G401 (cell line): Measurements from ENCODE around the gene CCNT1. TPM values are rescaled to one million over a fixed set of nuclear protein-coding genes. Genes with fewer than 3 reads are reported as not detected.
"Not testable (repeated sequence)": the region's sequence is repeated elsewhere in the genome, so short reads cannot be mapped to it uniquely, and the experiment has no call there.

ENCODE experiments used
- DNase-seq: peaks from one replicate; pipeline ENCODE4 v3.0.0-alpha.2; 2015; ENCODE audit warnings: low spot score
- in situ Hi-C: cut with HindIII; loops from 2 replicates; pipeline ENCODE4 v1.10.0; 2016; ENCODE audit warnings: low sequenced_read_pairs, mixed read lengths
- total RNA-seq: library from RNA; depleted of rRNA; stranded (reverse); fragments of >200 nt; shearing (Covaris generic); gene quantifications from 2 replicates; pipeline ENCODE4 v1.2.3, GENCODE V29; 2014; rRNA removed

The CCNT1 gene
- 17.5 and 29.7 TPM in 2 replicates for total RNA-seq

GRCh38 chr12:48716493-48717251, at the start of gene CCNT1:
TSS of gene CCNT1 (minus strand) at chr12:48716707. CDS start at chr12:48716675, 32 bp downstream.
- DNase-seq = peak; percentile 99

DNA sequence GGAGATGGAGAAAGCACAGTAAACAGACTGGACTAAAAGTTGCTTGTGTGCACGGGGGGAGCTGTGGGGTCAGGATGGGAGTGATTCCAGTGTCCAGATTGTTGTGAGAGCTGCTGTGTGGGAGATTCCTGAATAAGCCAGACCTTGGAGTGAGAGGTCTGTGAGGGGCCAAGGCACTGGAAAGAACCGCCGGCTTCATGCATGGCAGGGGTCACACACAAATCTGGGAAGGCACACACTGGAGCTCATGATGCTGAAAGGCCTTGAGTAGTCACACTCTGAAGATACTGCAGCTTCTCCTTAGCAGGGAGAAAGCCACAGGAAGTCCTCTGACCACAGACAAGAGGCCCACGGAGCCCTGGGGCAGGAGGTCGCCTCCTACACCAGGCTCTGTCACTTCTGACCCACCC, 49.3 kb upstream of the CCNT1 start:
- in situ Hi-C loops = no loop called here
- DNase-seq = no peak

More at GRCh38 chr12:48716493-48717251, at the start of gene CCNT1:
- in situ Hi-C loops = no loop called here

DNA sequence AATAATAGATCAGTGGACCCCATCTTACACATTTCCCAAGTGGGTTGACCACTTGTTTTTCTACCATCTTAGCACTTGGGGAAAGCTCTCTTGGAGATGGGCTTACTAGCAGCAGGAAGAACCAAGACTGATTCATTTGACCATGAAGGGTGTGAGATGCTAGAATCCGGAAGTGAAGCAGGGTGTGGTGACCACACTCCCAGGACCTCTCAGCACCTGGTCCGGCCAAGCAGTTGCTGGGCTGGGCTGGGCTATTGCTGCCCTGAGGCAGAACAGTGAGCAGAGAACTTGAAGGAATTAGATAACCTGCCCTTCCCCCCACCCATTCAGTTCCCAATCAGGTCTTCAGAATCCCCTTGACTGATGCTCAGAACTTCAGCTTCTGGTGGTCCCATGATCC, 48.0 kb upstream of the CCNT1 start:
- in situ Hi-C loops = no loop called here

GRCh38 chr12:48758737-48759136, 42.2 kb upstream of the CCNT1 start:
- in situ Hi-C loops = no loop called here
- DNase-seq = no peak

More for the DNA sequence above, 48.0 kb upstream of the CCNT1 start:
- DNase-seq = no peak

GRCh38 chr12:48758186-48758585, 41.7 kb upstream of the CCNT1 start:
- in situ Hi-C loops = no loop called here
- DNase-seq = no peak

- no peak for DNase-seq
- in situ Hi-C loops = no loop called here
These were observed 34.4 kb upstream of the CCNT1 start for GRCh38 chr12:48750769-48751356.

DNA sequence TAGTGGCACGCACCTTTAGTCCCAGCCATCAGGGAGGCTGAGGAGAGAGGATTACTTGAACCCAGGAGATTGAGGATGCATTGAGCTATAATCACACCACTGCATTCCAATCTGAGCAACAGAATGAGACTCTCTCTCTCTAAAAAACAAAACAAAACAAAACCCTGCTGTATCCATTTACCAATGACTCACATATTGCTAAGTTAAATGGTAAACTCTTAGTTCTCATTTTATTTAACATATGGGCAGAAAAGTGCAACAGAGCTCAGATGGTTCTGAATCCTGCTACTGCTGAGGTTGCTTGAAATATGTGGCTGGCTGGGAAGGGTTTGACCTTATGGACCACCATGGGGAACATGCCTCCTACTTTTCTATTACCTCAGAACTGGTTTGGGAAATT, 33.7 kb upstream of the CCNT1 start:
- no peak for DNase-seq
- in situ Hi-C loops = no loop called here

- in situ Hi-C loops = no loop called here
- DNase-seq = no peak
These were observed 27.9 kb upstream of the CCNT1 start for GRCh38 chr12:48744251-48745008.

- in situ Hi-C loops = no loop called here
These were observed 23.2 kb upstream of the CCNT1 start for GRCh38 chr12:48739618-48740269.

DNA sequence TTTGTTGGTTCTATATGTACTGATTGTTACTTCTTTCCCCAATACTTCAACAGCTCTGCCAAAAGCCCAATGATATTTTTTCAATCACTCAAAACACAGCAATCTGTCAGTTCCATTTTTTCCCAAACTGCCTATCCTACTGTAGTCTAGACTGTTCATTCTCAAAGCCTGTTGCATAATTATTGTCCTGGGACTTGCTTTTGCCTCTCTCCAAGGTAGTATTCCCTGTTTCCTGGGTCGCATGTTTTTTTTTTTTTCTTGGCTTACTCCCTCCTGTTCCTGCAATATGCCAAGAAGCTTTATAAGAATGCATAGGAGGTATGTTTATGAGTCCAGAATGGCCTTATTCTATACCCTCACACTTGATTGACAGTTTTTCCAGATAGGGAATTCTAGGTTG, 19.9 kb upstream of the CCNT1 start:
- DNase-seq = no peak
- in situ Hi-C loops = no loop called here

More at GRCh38 chr12:48739618-48740269, 23.2 kb upstream of the CCNT1 start:
- DNase-seq = no peak

GRCh38 chr12:48728807-48729206, 12.3 kb upstream of the CCNT1 start:
- no peak for DNase-seq
- in situ Hi-C loops = no loop called here

DNA sequence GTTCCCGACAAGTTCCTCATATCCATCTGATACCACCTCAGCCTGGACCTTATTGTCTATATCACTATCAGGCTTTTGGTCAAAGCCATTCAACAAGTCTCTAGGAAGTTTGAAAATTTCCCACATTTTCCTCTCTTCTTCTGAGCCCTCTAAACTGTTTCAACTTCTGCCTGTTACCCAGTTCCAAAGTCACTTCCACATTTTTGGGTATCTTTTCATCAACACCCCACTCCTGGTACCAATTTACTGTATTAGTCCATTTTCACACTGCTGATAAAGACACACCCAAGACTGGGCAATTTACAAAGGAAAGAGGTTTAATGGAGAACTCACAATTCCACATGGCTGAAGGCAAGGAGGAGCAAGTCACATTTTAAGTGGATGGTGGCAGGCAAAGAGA, 4.2 kb upstream of the CCNT1 start:
- DNase-seq, in situ Hi-C loops: not testable (repeated sequence)

DNA sequence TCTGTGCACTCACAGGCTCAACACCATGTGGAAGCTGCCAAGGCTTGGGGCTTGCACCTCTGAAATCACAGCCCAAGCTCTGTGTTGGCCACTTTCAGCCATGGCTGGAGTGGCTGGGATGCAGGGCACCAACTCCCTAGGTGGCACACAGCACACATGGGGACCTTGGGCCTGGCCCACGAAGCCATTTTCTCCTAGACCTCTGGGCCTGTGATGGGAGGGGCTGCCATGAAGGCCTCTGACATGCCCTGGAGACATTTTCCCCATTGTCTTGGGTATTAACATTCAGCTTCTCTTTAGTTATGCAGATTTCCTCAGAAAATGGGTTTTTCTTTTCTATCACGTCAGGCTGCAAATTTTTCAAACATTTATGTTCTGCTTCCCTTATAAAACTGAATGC, 3.7 kb upstream of the CCNT1 start:
- in situ Hi-C loops, DNase-seq: not testable (repeated sequence)

DNA sequence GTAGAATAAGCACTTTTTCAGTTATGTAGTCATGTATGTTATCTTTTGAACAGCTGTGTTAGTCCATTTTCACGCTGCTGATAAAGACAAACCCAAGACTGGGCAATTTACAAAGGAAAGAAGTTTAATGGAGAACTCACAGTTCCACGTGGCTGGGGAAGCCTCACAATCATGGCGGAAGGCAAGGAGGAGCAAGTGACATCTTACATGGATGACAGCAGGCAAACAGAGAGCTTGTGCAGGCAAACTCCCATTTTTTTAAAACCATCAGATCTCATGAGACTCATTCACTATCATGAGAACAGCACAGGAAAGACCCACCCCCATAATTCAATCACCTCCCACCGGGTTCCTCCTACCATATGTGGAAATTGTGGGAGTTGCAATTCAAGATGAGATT, 2.5 kb upstream of the CCNT1 start:
- DNase-seq, in situ Hi-C loops: not testable (repeated sequence)

- in situ Hi-C loops = no loop called here
- peak; percentile 11 for DNase-seq
These were observed 767 bp upstream of the CCNT1 start for GRCh38 chr12:48717252-48717695.

DNA sequence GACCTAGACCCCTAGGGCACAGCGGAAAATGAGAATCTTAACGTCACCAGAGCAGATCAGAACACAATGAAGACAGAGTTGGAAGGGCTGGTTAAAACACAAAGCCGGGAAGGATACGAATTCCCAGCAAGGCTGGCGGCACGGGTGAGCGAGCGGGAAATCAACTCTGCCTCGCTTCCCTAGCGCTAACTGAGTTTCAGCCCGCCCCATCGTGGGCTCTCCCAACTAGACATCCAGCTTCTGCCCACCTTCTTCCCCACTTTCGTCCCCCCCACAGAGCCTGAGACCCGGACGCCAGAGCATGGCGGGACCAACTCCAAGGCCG, 377 bp downstream of the CCNT1 start:
- in situ Hi-C loops = no loop called here
- DNase-seq = no peak

DNA sequence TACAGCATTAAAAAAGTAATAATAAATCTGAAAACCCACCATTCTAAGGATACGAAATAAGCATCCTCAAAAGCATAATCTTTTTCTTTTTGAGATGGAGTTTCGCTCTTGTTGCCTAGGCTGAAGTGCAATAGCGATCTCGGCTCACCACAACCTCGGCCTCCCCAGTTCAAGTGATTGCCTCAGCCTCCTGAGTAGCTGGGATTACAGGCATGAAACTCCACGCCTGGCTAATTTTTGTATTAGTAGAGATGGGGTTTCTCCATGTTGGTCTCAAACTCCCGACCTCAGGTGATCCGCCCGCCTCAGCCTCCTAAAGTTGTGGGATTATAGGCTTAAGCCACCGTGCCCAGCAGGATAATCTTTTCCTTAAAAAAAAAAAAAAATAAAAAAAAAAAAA, 4.3 kb downstream of the CCNT1 start:
- in situ Hi-C loops = no loop called here
- DNase-seq = no peak

GRCh38 chr12:48698822-48699221, 17.7 kb downstream of the CCNT1 start:
- in situ Hi-C loops, DNase-seq: not testable (repeated sequence)

DNA sequence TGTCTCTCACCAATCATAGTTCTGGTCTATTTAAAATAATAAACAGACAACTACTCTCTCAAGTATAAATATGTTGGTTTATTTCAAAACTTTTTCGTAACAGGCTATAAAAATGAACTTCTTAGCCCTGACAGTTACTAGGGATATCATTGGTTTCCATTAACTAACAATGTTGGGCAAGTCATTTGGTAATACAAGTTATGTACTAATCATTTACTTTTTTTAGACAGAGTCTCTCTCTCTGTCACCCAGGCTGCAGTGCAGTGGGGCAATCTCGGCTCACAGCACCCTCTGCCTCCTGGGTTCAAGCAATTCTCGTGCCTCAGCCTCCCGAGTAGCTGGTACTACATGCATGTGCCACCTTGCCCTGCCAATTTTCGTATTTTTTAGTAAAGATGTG, 19.9 kb downstream of the CCNT1 start:
- in situ Hi-C loops = no loop called here
- DNase-seq = no peak

DNA sequence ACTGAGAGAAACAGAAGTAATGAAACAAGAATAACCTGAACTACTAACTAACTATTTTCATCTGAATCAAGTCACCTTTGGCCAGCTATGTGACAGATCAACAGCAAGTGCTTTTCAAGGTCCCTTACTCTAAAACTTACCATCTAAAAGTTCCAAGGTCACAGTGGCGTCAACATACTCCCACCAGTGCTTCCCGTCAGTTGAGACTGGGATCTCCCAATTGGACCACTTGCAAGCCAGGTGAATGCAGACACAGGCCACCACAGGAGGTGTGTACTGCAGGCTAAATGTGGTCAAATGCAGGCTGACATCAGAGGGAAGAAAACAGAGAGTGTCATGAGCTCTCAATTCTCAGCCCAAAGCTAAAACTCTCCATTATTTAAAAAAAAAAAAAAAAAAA, 20.6 kb downstream of the CCNT1 start:
- no peak for DNase-seq
- in situ Hi-C loops = no loop called here
